B cell (primary cell): Measurements from ENCODE around the gene PITX2. TPM values are rescaled to one million over a fixed set of nuclear protein-coding genes. Genes with fewer than 3 reads are reported as not detected.

Experiments
- ATAC-seq: fragments of 200-7000 bp; cut with Tn5 transposase; one replicate; pipeline ENCODE4 v1.10.0; 2021; ENCODE audit warnings: low read depth, mild to moderate bottlenecking, moderate number of reproducible peaks, moderate library complexity
- CTCF ChIA-PET: fragments of 350-600 bp; sonication (Branson Sonifier 250); formaldehyde crosslinking; loops from one replicate; lab custom pipeline; 2021; ENCODE audit warnings: antibody characterized with exemption, inconsistent platforms; lab: Charles Lee
- POLR2A ChIA-PET: fragments of 350-600 bp; sonication (Branson Sonifier 250); formaldehyde crosslinking; loops from one replicate; lab custom pipeline; 2021; ENCODE audit warnings: antibody characterized with exemption; lab: Charles Lee
- DNase-seq: peaks from one replicate; pipeline ENCODE4 v3.0.0; 2013
- H2AFZ ChIP-seq: 2 replicates; pipeline ENCODE4 v1.6.1; 2012; ENCODE audit warnings: mild to moderate bottlenecking, low read depth, low read length; ENCODE audit not compliant: insufficient read depth, poor library complexity, severe bottlenecking
- H3K27ac ChIP-seq, 2 donors: 1 replicate in 1 of 2; 2 replicates in 1 of 2; pipeline ENCODE4 v1.5.1; 2012 to 2013; ENCODE audit warnings: low read length in 2 of 2, mild to moderate bottlenecking in 2 of 2, moderate library complexity in 1 of 2
- H3K27me3 ChIP-seq, 4 experiments: fragments of 200-600 bp in 1 of 4; sonication (generic) in 1 of 4; replicated peaks in 1 of 4; 1 replicate in 2 of 4; 2 replicates in 2 of 4; pipeline versions ENCODE4 v1.6.1 to v1.7.0; 2013 to 2016; ENCODE audit warnings: low read length in 3 of 4, mild to moderate bottlenecking in 2 of 4, mixed read lengths in 1 of 4, moderate library complexity in 1 of 4; ENCODE audit not compliant: insufficient read depth in 4 of 4, control insufficient read depth in 3 of 4; ENCODE audit errors: control extremely low read depth in 1 of 4
- H3K36me3 ChIP-seq, 2 experiments: replicated peaks in 1 of 2; 1 replicate in 1 of 2; 2 replicates in 1 of 2; pipeline versions ENCODE4 v1.6.1 to v1.7.1; 2013; ENCODE audit warnings: low read length in 1 of 2; ENCODE audit not compliant: insufficient read depth in 2 of 2, control insufficient read depth in 1 of 2; ENCODE audit errors: control extremely low read depth in 1 of 2, extremely low read depth in 1 of 2
- H3K4me1 ChIP-seq, 2 donors: fragments of 200-600 bp in 1 of 2; sonication (generic) in 1 of 2; 1 replicate in 1 of 2; 2 replicates in 1 of 2; pipeline versions ENCODE4 v1.5.1 to v1.6.1; 2013 to 2017; ENCODE audit warnings: low read length in 2 of 2; ENCODE audit not compliant: control insufficient read depth in 2 of 2, insufficient read depth in 2 of 2
- H3K4me2 ChIP-seq: replicated peaks from 2 replicates; pipeline ENCODE3; 2012; ENCODE audit warnings: mild to moderate bottlenecking, low read depth, low read length; ENCODE audit not compliant: poor library complexity, severe bottlenecking
- H3K4me3 ChIP-seq, 5 experiments: fragments of 200-600 bp in 1 of 5; sonication (generic) in 1 of 5; 1 replicate in 3 of 5; 2 replicates in 2 of 5; pipeline versions ENCODE4 v1.5.1 to v1.7.0; 2011 to 2016; ENCODE audit warnings: low read length in 4 of 5, mild to moderate bottlenecking in 4 of 5, low read depth in 2 of 5, control low read depth in 1 of 5, moderate library complexity in 1 of 5; ENCODE audit not compliant: insufficient read depth in 1 of 5; ENCODE audit errors: control extremely low read depth in 1 of 5, extremely low read depth in 1 of 5
- H3K79me2 ChIP-seq: fragments of 200-600 bp; sonication (generic); one replicate; pipeline ENCODE4 v1.6.0; 2016; ENCODE audit warnings: low read length; ENCODE audit not compliant: control insufficient read depth, insufficient read depth
- H3K9ac ChIP-seq: fragments of 200-600 bp; sonication (generic); 2 replicates; pipeline ENCODE4 v1.6.1; 2017; ENCODE audit warnings: mild to moderate bottlenecking, low read length, moderate library complexity
- H3K9me3 ChIP-seq, 3 donors: one replicate each; pipeline versions ENCODE4 v1.6.1 to v1.7.1; 2013; ENCODE audit warnings: low read length in 2 of 3; ENCODE audit not compliant: control insufficient read depth in 2 of 3, insufficient read depth in 1 of 3; ENCODE audit errors: control extremely low read depth in 1 of 3
- H4K20me1 ChIP-seq: 2 replicates; pipeline ENCODE4 v1.6.0; 2012; ENCODE audit warnings: mild to moderate bottlenecking, low read length; ENCODE audit not compliant: insufficient read depth, control insufficient read depth, poor library complexity, severe bottlenecking
- H3K27ac Mint-ChIP-seq: one replicate; pipeline ENCODE4 v1.8.0; 2021; ENCODE audit warnings: mixed read lengths
- H3K27me3 Mint-ChIP-seq: one replicate; pipeline ENCODE4 v1.8.0; 2021; ENCODE audit warnings: mixed read lengths
- H3K4me1 Mint-ChIP-seq: one replicate; pipeline ENCODE4 v1.8.0; 2021; ENCODE audit warnings: mixed read lengths
- H3K4me3 Mint-ChIP-seq: one replicate; pipeline ENCODE4 v1.8.0; 2021; ENCODE audit warnings: mixed read lengths
- H3K9me3 Mint-ChIP-seq: one replicate; pipeline ENCODE4 v1.8.0; 2022; ENCODE audit warnings: mixed read lengths; ENCODE audit not compliant: insufficient read depth
- EZH2 ChIP-seq: IDR thresholded peaks from 2 replicates; pipeline ENCODE4 v1.6.1; 2012; ENCODE audit warnings: borderline replicate concordance, low read depth, mild to moderate bottlenecking, moderate library complexity, low read length; ENCODE audit not compliant: insufficient read depth, poor library complexity, severe bottlenecking
- WGBS: methylation state at CpG from one replicate; pipeline ENCODE4 v1.1.5; 2013; ENCODE audit warnings: missing lambda C conversion rate; ENCODE audit not compliant: insufficient coverage; 5-methylcytosine and 5-hydroxymethylcytosine counted together
- intact Hi-C: fragments of 100-400 bp; cut with micrococcal nuclease; formaldehyde crosslinking; loops from one replicate; pipeline ENCODE4 v1.10.0; 2022
- polyA plus RNA-seq: library from polyadenylated mRNA; depleted of rRNA; stranded (reverse); fragments of >200 nt; gene quantifications from 2 replicates; pipeline ENCODE4 v1.2.3, GENCODE V29; 2012
- total RNA-seq, 2 donors: library from RNA; stranded (reverse); fragments of 120-200 nt in 1 of 2; gene quantifications; 1 replicate in 1 of 2; 2 replicates in 1 of 2; pipeline versions ENCODE4 v1.2.3 to v1.2.4, GENCODE V29; 2013 to 2022
- TF ChIP-seq, protein P1 (sequence below): fragments of 200-600 bp; IDR thresholded peaks from one replicate; pipeline ENCODE4 v1.8.0; 2022; ENCODE audit warnings: antibody characterized with exemption, mild to moderate bottlenecking

Gene PITX2
- total and polyA plus RNA-seq, 2 donors (not counting 1 experiment from before 2014, with no cell fraction given) = not detected

DNA sequence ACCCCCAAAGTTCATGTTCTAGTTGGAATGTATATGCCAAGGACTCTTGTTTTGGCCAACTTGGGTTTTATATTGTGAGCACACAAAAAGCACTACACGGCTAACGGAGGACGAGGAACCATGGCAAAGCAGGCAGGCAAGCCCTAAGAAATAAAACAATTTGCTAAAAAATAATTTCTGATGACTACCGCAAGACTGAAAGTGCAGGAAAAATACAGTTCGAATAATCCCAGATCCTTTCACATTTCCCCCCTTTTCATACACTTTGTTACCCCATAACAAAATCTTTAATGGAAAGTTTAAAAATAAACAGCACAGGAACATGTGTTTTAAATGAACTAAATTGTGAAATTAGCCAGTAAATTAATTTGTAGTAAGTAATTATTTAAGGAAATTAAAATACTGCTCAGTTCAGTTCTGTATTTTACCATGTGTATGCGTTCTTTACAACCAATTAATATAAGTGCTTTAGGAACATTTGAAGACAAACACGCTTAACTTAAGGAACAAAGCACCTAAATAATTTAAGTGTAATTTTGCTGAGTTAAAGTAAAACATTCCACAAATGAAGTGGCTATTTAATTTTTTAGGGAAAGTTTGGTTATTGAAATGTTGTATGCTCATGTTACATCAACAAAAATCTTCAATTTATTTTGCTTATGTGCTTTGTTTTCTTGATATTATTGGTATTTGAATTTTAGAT lies 12.4 kb upstream of the PITX2 start:
- Histone ChIP-seq H4K20me1 (no peaks in the 10 kb centered on the region), H3K4me2 (no peak overlapping the region), H3K4me3 (no peak overlapping the region), H2AFZ (no peak overlapping the region), H3K27ac (no peak overlapping the region), H3K27me3 (peaks cover 2 to 86% (median 68%) of the 10 kb centered on the region in 4 experiments), H3K36me3 (no peaks in the 10 kb centered on the region), H3K79me2 (no peaks in the 10 kb centered on the region), H3K9me3 (peaks cover 0 to 56% (median 2%) of the 10 kb centered on the region in 3 donors), H3K4me1 (peaks cover 13 to 28% of the 10 kb centered on the region in 2 donors), H3K9ac (no peak overlapping the region)
- no peak for DNase-seq
- no peak overlapping the region for H3K27ac Mint-ChIP-seq
- TF ChIP-seq, protein P1, sequence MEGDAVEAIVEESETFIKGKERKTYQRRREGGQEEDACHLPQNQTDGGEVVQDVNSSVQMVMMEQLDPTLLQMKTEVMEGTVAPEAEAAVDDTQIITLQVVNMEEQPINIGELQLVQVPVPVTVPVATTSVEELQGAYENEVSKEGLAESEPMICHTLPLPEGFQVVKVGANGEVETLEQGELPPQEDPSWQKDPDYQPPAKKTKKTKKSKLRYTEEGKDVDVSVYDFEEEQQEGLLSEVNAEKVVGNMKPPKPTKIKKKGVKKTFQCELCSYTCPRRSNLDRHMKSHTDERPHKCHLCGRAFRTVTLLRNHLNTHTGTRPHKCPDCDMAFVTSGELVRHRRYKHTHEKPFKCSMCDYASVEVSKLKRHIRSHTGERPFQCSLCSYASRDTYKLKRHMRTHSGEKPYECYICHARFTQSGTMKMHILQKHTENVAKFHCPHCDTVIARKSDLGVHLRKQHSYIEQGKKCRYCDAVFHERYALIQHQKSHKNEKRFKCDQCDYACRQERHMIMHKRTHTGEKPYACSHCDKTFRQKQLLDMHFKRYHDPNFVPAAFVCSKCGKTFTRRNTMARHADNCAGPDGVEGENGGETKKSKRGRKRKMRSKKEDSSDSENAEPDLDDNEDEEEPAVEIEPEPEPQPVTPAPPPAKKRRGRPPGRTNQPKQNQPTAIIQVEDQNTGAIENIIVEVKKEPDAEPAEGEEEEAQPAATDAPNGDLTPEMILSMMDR = no peak
- TF ChIP-seq EZH2 = no peak
- H3K27me3 Mint-ChIP-seq = peaks cover 77% of the 10 kb centered on the region
- intact Hi-C loops = no loop called here
- no CpG with 5 or more reads among the region's 7 CpGs for WGBS
- peaks cover 11% of the 10 kb centered on the region for H3K4me1 Mint-ChIP-seq
- ChIA-PET CTCF (no interaction called here), POLR2A (no interaction called here)
- no peak for ATAC-seq
- no peaks in the 10 kb centered on the region for H3K9me3 Mint-ChIP-seq
- no peak overlapping the region for H3K4me3 Mint-ChIP-seq

DNA sequence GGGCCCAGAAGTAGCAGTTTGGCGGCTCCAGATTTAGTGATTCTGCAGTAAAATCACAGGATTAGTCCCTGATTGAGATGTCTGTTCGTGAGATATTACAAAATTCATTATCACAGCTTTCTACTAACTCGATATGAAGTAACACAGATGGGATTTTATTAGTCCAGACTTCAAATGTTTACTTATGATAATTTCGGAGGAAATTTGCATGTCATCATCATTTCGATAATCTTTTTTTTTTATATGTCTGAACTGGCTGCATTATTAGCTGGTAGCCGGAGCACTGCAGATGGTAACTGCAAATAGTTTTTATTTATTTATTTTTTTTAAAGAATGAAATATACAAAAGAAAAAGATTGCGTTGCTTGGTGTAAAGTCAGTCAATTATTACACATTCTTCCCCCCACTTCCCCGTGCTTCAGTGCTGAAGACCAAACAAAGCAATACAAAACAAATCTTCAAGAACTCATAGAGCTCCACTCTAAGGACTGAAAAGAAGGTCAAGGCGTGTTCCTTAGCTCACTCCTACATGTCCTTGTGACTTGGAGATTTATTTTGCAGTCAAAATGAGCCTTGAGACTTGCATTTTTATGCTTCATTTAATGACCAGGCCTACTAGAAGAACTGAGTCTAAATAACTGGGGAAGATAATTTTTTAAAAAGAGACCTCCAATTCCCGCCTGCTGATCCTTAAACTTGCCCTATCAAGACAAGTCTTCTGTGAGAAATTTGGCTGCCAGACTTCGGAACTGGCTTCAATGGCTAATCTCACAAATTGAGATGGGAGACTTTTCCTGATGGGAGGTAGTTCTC lies 11.7 kb upstream of the PITX2 start:
- intact Hi-C loops = no loop called here
- H3K36me3 ChIP-seq = no peaks in the 10 kb centered on the region
- ATAC-seq (no peak), DNase-seq (no peak)
- no peaks in the 10 kb centered on the region for H4K20me1 ChIP-seq
- no peak overlapping the region for H3K27ac ChIP-seq
- H3K79me2 ChIP-seq = no peaks in the 10 kb centered on the region
- CTCF ChIA-PET = no interaction called here
- H3K4me1 ChIP-seq = peaks cover 13 to 28% of the 10 kb centered on the region in 2 donors
- Mint-ChIP-seq H3K9me3 (no peaks in the 10 kb centered on the region), H3K4me3 (no peak overlapping the region), H3K27ac (no peak overlapping the region), H3K27me3 (peaks cover 75% of the 10 kb centered on the region), H3K4me1 (peaks cover 11% of the 10 kb centered on the region)
- H3K9ac ChIP-seq = no peak overlapping the region
- POLR2A ChIA-PET = no interaction called here
- H3K4me2 ChIP-seq = no peak overlapping the region
- H2AFZ ChIP-seq = no peak overlapping the region
- no peak overlapping the region for H3K4me3 ChIP-seq
- peaks cover 0 to 61% (median 2%) of the 10 kb centered on the region in 3 donors for H3K9me3 ChIP-seq
- no CpG with 5 or more reads among the region's 11 CpGs for WGBS
- TF ChIP-seq, protein P1 = no peak
- TF ChIP-seq EZH2 = no peak
- H3K27me3 ChIP-seq = peaks cover 2 to 86% (median 68%) of the 10 kb centered on the region in 4 experiments
